ENCODE data around the gene CCDC169. TPM values are rescaled to one million over a fixed set of nuclear protein-coding genes. Genes with fewer than 3 reads are reported as not detected.

Gene CCDC169
- total RNA-seq, 1 experiment from 2014 or later, result 36.8 TPM

DNA sequence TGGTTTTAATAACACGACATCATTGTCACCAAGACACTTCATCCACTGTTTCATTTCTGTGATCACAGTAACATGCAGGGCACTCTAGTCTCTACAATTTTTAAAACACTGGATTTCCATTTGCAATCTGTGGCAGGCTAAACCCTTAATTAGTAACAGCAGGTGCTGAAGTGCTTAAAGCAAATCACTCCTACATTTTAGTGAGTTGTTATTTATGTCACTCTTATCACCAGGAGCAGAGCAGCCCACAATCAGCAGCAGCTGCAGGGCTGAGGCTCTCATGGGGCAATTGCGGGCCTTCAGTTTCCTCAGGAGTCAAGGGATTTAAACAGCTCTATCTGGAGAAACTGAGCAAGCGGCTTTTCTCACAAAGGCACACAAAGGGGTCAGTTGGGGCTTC, 84.8 kb downstream of the CCDC169 start (continued):
- TF ChIP-seq CREM (CRISPR knock-in tag; IDR thresholded peaks at IDR 0.05) (no peak), RELA (CRISPR knock-in tag; IDR thresholded peaks at IDR 0.05; ENCODE audit: borderline replicate concordance) (no peak), FOXJ3 (CRISPR knock-in tag; IDR thresholded peaks at IDR 0.05; ENCODE audit: borderline replicate concordance) (no peak), KAT7 (CRISPR knock-in tag; IDR thresholded peaks at IDR 0.05; ENCODE audit: borderline replicate concordance) (no peak), NR3C1 (CRISPR knock-in tag; conservative IDR thresholded peaks at IDR 0.05; ENCODE audit: low read depth) (no peak), TEAD4 (CRISPR knock-in tag; IDR thresholded peaks at IDR 0.05) (no peak), MXD4 (CRISPR knock-in tag; IDR thresholded peaks at IDR 0.05; ENCODE audit: borderline replicate concordance) (no peak), IRF2 (CRISPR knock-in tag; IDR thresholded peaks at IDR 0.05; ENCODE audit: borderline replicate concordance, low read depth) (no peak)

DNA sequence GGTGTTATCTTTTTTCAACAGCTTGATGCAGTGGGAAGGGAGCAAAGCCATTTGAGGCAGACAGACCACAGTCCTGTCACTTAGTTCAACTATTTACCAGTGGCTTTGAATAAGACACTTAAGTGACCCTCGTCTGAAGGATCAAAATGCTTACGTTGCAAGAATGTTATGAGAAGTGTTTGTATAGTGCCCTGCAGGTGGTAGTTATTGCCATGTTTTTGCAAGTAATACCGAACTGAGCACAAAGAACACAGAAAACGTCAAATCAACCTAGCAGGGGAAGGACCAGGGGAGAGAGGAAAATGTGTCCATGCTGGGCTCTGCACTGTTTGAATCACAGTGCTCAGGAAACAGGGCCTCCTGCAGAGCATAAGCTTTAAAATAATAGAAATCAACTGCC, 86.0 kb downstream of the CCDC169 start:
- H3K27ac Mint-ChIP-seq, result no peak overlapping the region
- CTCF ChIA-PET, result no interaction called here
- peaks cover 2% of the 10 kb centered on the region; the same call in 1 of the 2 replicates for H3K27me3 Mint-ChIP-seq (ENCODE audit: low read depth)
- ATAC-seq, result no peak
- POLR2A ChIA-PET, result no interaction called here
- H3K4me3 Mint-ChIP-seq, result no peak overlapping the region
- peaks cover 30% of the 10 kb centered on the region for H3K4me1 Mint-ChIP-seq
- H3K36me3 Mint-ChIP-seq, result peaks cover 13% of the 10 kb centered on the region
- TF ChIP-seq ZNF138 (CRISPR knock-in tag; conservative IDR thresholded peaks at IDR 0.05), result no peak
- TF ChIP-seq, protein P1, sequence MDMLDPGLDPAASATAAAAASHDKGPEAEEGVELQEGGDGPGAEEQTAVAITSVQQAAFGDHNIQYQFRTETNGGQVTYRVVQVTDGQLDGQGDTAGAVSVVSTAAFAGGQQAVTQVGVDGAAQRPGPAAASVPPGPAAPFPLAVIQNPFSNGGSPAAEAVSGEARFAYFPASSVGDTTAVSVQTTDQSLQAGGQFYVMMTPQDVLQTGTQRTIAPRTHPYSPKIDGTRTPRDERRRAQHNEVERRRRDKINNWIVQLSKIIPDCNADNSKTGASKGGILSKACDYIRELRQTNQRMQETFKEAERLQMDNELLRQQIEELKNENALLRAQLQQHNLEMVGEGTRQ (CRISPR knock-in tag; IDR thresholded peaks at IDR 0.05), result no peak
- TF ChIP-seq, protein P2, sequence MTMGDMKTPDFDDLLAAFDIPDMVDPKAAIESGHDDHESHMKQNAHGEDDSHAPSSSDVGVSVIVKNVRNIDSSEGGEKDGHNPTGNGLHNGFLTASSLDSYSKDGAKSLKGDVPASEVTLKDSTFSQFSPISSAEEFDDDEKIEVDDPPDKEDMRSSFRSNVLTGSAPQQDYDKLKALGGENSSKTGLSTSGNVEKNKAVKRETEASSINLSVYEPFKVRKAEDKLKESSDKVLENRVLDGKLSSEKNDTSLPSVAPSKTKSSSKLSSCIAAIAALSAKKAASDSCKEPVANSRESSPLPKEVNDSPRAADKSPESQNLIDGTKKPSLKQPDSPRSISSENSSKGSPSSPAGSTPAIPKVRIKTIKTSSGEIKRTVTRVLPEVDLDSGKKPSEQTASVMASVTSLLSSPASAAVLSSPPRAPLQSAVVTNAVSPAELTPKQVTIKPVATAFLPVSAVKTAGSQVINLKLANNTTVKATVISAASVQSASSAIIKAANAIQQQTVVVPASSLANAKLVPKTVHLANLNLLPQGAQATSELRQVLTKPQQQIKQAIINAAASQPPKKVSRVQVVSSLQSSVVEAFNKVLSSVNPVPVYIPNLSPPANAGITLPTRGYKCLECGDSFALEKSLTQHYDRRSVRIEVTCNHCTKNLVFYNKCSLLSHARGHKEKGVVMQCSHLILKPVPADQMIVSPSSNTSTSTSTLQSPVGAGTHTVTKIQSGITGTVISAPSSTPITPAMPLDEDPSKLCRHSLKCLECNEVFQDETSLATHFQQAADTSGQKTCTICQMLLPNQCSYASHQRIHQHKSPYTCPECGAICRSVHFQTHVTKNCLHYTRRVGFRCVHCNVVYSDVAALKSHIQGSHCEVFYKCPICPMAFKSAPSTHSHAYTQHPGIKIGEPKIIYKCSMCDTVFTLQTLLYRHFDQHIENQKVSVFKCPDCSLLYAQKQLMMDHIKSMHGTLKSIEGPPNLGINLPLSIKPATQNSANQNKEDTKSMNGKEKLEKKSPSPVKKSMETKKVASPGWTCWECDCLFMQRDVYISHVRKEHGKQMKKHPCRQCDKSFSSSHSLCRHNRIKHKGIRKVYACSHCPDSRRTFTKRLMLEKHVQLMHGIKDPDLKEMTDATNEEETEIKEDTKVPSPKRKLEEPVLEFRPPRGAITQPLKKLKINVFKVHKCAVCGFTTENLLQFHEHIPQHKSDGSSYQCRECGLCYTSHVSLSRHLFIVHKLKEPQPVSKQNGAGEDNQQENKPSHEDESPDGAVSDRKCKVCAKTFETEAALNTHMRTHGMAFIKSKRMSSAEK (CRISPR knock-in tag; IDR thresholded peaks at IDR 0.05; ENCODE audit: borderline replicate concordance), result no peak
- no peak for TF ChIP-seq SP1 (CRISPR knock-in tag; conservative IDR thresholded peaks at IDR 0.05)
- TF ChIP-seq, protein P3, sequence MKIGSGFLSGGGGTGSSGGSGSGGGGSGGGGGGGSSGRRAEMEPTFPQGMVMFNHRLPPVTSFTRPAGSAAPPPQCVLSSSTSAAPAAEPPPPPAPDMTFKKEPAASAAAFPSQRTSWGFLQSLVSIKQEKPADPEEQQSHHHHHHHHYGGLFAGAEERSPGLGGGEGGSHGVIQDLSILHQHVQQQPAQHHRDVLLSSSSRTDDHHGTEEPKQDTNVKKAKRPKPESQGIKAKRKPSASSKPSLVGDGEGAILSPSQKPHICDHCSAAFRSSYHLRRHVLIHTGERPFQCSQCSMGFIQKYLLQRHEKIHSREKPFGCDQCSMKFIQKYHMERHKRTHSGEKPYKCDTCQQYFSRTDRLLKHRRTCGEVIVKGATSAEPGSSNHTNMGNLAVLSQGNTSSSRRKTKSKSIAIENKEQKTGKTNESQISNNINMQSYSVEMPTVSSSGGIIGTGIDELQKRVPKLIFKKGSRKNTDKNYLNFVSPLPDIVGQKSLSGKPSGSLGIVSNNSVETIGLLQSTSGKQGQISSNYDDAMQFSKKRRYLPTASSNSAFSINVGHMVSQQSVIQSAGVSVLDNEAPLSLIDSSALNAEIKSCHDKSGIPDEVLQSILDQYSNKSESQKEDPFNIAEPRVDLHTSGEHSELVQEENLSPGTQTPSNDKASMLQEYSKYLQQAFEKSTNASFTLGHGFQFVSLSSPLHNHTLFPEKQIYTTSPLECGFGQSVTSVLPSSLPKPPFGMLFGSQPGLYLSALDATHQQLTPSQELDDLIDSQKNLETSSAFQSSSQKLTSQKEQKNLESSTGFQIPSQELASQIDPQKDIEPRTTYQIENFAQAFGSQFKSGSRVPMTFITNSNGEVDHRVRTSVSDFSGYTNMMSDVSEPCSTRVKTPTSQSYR (CRISPR knock-in tag; IDR thresholded peaks at IDR 0.05), result no peak
- no peak for TF ChIP-seq NFATC4 (CRISPR knock-in tag; IDR thresholded peaks at IDR 0.05)
- TF ChIP-seq NFE2L1 (CRISPR knock-in tag; IDR thresholded peaks at IDR 0.05), result no peak
- no peak for TF ChIP-seq ATF1 (CRISPR knock-in tag; IDR thresholded peaks at IDR 0.05)
- TF ChIP-seq MYBL2 (CRISPR knock-in tag; IDR thresholded peaks at IDR 0.05), result no peak
- peaks cover 20% of the 10 kb centered on the region for H3K9me3 Mint-ChIP-seq
- DNase-seq (ENCODE audit: low spot score), result no peak

DNA sequence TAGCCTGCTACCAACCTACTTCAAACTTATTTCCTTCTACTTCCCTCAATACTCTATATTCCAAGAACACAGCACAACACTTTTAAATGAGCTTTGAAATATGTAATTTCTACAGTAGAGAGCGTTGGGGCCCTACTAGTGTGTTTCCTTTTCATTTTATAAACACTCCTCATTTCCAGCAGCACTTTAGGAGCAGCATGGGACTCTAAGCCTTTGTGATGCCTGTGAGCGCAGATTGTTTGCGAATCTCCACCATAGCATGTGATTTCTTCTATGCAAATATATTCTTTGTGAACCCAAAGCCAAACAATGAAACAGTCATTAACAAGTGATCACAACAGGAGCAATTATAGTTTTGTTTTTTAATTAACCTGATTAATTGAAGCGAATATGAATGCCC, 86.9 kb downstream of the CCDC169 start:
- Mint-ChIP-seq H3K36me3 (peaks cover 13% of the 10 kb centered on the region), H3K4me1 (peaks cover 30% of the 10 kb centered on the region), H3K27me3 (ENCODE audit: low read depth) (peaks cover 2% of the 10 kb centered on the region; the same call in 1 of the 2 replicates), H3K4me3 (no peak overlapping the region), H3K27ac (no peak overlapping the region), H3K9me3 (peaks cover 19% of the 10 kb centered on the region)
- ChIA-PET CTCF (no interaction called here), POLR2A (no interaction called here)
- TF ChIP-seq NR2C2 (CRISPR knock-in tag; IDR thresholded peaks at IDR 0.05), result no peak
- DNase-seq (ENCODE audit: low spot score) (no peak), ATAC-seq (0 out of 2 replicates have a peak, but pooled peaks have one; percentile 20)

Data from WTC11 (cell line).